Peyer's patch (tissue), 4 donors: ENCODE measurements around the gene MYT1.

ENCODE experiments used
- CTCF ChIP-seq, 6 experiments: fragments of 450-650 bp in 4 of 6; fragments of 200-600 bp in 2 of 6; sonication (generic) in 1 of 6; IDR thresholded peaks; one replicate each; pipeline ENCODE4 v1.5.1; 2017 to 2019; ENCODE audit warnings: antibody characterized with exemption in 6 of 6, mild to moderate bottlenecking in 3 of 6, moderate library complexity in 1 of 6
- POLR2A ChIP-seq, 2 donors: fragments of 450-650 bp; IDR thresholded peaks; one replicate each; pipeline ENCODE4 v1.5.1; 2017; ENCODE audit warnings: antibody characterized with exemption in 2 of 2, mild to moderate bottlenecking in 2 of 2, moderate library complexity in 2 of 2

GRCh38 chr20:64216910-64217309 lies 52.7 kb downstream of the MYT1 start:
- TF ChIP-seq CTCF (IDR thresholded peaks at IDR 0.05) (no peak), POLR2A (IDR thresholded peaks at IDR 0.05) (no peak)
